Left renal pelvis (tissue), 4 donors: ENCODE data around the gene CAMTA1. TPM values are rescaled to one million over a fixed set of nuclear protein-coding genes. Genes with fewer than 3 reads are reported as not detected.

Source experiments
- DNase-seq, 4 donors: peaks; one replicate each; pipeline ENCODE4 v3.0.0-alpha.2; 2013; ENCODE audit warnings: low read depth in 4 of 4, low spot score in 3 of 4
- polyA plus RNA-seq, 4 donors: library from polyadenylated mRNA; unstranded; fragments of 120-200 nt; gene quantifications; one replicate each; pipeline ENCODE4 v1.2.1, GENCODE V29; 2013; ENCODE audit not compliant: insufficient read length in 4 of 4

The CAMTA1 gene
- polyA plus RNA-seq, 4 donors: 50.7 to 99.9 (median 87.8) TPM

GRCh38 chr1:7639435-7640131 lies 854.3 kb downstream of the CAMTA1 start:
- DNase-seq: no peak

- DNase-seq: no peak
Observed at GRCh38 chr1:7640350-7640749, 855.1 kb downstream of the CAMTA1 start.

GRCh38 chr1:7640920-7641585 lies 855.8 kb downstream of the CAMTA1 start:
- DNase-seq: no peak

DNA sequence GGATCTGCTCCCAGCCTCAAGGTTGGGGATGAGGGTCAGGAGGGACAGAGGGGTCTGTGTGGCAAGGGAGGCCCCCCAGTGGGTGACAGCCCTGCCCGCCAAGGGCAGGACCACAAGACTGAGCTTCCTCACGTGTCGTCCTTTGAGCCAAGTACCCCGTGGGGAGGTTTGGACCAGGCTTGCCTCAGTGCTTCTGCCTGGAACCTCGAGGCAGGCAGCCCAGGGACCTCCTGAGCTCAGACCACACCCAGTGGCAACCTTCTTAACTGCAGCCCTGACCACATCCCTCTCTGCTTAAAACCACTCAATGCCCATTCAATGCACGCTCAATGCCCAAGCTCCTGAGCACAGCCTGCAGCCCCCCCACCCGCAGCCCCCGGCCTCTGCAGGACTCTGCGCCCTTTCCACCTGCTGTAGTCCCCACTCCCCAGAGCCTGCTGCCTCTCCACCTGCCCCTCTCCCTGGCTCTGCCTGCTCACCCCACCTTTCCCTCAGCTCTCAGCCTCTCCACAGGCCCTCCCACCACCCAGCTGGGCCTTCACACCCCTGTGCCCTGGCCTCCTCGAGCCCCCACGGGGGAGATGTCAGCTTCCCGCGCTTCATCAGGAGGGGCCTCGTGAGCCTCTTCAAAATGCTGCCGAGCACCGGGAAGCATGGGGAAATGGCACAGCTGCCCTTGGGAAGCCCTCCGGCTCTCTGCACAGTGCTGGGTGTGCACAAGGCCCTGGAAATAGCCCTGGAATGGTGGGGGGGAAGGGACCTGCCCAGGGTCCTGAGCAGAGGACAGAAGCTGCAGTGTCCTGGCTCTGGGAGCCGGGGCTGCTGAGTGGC lies 856.5 kb downstream of the CAMTA1 start:
- no peak for DNase-seq

GRCh38 chr1:7642418-7642704 lies 857.1 kb downstream of the CAMTA1 start:
- no peak for DNase-seq

DNA sequence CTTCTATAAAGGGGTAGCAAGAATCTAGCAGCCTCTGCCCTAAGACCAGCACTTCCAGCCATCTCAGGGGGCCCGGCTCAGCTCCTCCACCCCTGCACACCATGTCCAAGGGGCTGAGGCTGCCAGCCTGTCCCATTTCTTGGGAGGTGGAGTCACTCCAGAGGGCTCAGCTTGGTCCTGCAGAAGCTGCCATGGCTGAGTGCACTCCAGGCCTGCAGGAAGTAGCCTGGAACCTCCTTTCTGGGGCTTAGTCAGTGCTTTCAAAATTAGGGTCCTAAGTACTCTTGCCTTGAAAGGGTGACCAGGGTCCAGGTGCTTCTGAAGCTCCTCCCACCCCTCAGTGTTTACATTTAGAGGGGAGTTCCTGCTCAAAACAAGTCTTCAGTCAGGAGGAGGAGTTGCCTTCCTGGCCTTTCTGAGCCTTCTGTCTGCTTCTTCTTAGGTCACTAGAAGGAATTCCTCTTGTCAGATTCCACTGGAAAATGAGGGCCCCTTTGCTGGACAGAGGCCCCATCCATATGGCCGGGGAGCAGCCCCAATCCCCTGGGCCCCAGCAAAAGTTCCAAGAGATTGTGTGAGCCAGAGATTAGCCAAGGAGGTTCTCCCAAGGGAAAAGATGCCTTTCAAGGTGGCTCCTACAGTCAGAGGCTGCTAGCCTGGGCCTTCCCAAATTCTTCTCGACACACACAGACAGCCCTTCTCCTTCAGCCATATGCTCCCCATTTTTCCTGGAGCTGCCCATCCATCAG lies 857.7 kb downstream of the CAMTA1 start:
- no peak for DNase-seq

- DNase-seq: no peak
Observed at GRCh38 chr1:7643530-7643929, 858.3 kb downstream of the CAMTA1 start.

GRCh38 chr1:7644086-7644485 lies 858.8 kb downstream of the CAMTA1 start:
- DNase-seq: no peak

GRCh38 chr1:7644961-7645750 lies 859.9 kb downstream of the CAMTA1 start:
- DNase-seq: no peak

DNA sequence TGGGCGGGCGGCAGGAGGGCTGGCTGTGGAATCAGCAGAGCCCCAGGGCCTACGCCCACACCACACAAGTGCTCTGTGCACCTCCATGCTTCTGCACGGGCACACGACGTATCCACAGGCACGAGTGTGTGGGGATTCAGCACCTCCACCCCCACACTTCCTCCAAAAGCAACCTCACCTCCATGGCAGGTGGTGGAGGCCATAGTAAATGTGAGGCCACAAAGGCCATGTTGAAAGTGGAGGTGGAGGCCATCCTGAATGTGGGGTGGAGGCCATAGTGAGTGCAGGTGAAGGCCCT lies 860.4 kb downstream of the CAMTA1 start:
- DNase-seq: no peak

- no peak for DNase-seq
Observed at GRCh38 chr1:7646164-7646563, 860.9 kb downstream of the CAMTA1 start.

- no peak for DNase-seq
Observed at GRCh38 chr1:7646981-7647901, 862.0 kb downstream of the CAMTA1 start.

GRCh38 chr1:7648761-7649384 lies 863.6 kb downstream of the CAMTA1 start:
- no peak for DNase-seq

- DNase-seq: no peak
Observed at GRCh38 chr1:7650801-7651200, 865.5 kb downstream of the CAMTA1 start.

DNA sequence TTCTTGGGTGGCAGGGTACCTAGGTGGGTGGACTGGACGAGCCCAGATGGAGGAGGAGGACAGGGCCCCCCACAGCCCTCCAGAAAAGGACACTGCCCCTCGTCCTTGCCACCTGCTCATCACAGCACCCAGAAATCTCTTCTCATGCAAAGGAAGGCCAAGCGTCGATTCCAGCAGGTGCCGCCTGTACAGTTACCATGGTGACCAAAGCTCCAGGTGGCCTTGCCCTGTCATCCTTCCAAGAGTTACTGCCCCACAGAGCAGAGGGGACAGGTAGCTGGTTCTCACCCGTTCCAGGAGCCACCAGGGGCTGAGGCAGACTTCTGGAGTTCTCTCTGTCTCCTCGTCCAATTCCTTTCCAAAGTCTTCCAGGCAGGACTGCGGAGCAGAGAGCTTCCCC lies 865.9 kb downstream of the CAMTA1 start:
- DNase-seq: no peak

DNA sequence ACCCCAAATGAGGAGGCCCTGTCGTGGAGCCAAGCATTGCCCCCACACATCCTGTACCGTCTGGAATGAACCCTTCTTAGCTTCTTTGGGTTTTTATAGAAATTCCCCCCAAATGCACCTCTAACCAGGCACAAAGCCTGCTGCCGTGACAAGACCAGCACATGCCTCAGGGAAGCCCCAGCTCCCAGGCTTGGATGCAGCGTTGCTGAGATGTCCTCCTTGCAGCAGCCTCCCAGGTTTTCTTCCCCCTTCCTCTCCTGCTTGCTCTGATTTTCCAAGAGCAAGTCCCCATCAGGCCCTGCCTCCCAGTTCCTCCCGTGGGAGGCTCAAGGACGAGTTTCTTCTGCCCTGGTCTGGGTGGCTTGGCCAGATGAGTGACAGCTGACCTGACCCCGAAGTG lies 866.8 kb downstream of the CAMTA1 start:
- DNase-seq: no peak

DNA sequence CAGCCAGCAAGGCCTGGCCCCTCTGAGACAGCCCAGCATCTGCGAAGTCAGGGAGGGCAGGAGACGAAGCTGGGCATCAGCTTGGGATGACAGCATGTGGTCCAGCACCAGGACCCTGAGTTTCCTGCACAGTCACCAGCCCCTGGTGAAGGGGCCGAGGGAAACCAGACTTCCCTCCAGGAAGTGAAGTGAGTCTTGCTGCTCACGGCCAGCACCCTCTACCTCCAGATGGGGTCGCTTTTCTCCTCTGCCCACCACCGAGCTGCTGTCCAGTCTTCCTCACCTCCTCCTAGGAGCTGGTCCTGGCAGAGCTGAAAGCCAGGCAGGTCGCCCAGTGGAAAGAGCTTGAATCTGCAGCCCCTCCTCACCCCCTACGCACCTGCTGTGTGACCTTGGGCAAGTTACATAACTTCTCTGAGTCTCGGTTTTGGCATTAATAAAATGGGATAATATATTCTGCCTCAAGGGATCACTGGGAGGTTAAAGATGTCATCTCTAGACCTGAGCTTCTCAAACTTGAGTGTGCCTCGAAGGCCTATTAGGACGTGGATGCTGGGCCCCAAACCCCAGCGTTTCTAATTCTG lies 867.4 kb downstream of the CAMTA1 start:
- DNase-seq: no peak

DNA sequence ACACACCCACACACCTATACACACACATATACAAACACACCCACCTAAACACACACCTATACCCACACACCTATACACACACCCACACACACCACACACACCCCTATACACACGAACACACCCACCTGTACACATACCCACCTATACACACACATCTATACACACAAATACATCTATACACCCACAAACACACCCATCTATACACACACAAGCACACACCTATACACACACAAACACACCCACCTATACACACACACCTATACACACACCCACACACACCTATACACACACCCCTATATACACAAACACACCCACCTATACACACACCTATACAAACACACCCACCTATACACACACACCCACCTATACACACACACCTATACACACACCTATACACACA lies 869.5 kb downstream of the CAMTA1 start:
- no peak for DNase-seq

- DNase-seq: no peak
Observed at GRCh38 chr1:7655354-7655753, 870.1 kb downstream of the CAMTA1 start.
